Activated naive CD4-positive, alpha-beta T cell treated with anti-CD3 and anti-CD28 coated beads, Interleukin-2, amount 50 U/mL, for 72 hours (primary cell): ENCODE data around the gene CCL27. TPM values are rescaled to one million over a fixed set of nuclear protein-coding genes. Genes with fewer than 3 reads are reported as not detected.

Experiments
- ATAC-seq, 2 donors: fragments of 150-1000 bp; cut with Tn5 transposase; 2 replicates each; pipeline ENCODE4 v1.10.0; 2021; ENCODE audit warnings: mild to moderate bottlenecking in 2 of 2, moderate library complexity in 2 of 2
- DNase-seq, 2 donors: peaks; one replicate each; pipeline ENCODE4 v3.0.0; 2021 to 2022; ENCODE audit warnings: low spot score in 2 of 2
- H3K27ac Mint-ChIP-seq, 2 donors: one replicate each; pipeline ENCODE4 v1.8.0; 2022; ENCODE audit warnings: mild to moderate bottlenecking in 2 of 2, mixed read lengths in 2 of 2
- H3K36me3 Mint-ChIP-seq, 2 donors: one replicate each; pipeline ENCODE4 v1.8.0; 2022; ENCODE audit warnings: mixed read lengths in 2 of 2
- H3K9me3 Mint-ChIP-seq, 2 donors: one replicate each; pipeline ENCODE4 v1.8.0; 2022; ENCODE audit warnings: mixed read lengths in 2 of 2
- total RNA-seq, 2 donors: library from RNA; stranded (reverse); gene quantifications; one replicate each; pipeline ENCODE4 v1.2.3, GENCODE V29; 2022

The CCL27 gene, protein sequence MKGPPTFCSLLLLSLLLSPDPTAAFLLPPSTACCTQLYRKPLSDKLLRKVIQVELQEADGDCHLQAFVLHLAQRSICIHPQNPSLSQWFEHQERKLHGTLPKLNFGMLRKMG
- total RNA-seq, result under 1 TPM in 1 of 2 donors, not detected in 1; 0.64 TPM

DNA sequence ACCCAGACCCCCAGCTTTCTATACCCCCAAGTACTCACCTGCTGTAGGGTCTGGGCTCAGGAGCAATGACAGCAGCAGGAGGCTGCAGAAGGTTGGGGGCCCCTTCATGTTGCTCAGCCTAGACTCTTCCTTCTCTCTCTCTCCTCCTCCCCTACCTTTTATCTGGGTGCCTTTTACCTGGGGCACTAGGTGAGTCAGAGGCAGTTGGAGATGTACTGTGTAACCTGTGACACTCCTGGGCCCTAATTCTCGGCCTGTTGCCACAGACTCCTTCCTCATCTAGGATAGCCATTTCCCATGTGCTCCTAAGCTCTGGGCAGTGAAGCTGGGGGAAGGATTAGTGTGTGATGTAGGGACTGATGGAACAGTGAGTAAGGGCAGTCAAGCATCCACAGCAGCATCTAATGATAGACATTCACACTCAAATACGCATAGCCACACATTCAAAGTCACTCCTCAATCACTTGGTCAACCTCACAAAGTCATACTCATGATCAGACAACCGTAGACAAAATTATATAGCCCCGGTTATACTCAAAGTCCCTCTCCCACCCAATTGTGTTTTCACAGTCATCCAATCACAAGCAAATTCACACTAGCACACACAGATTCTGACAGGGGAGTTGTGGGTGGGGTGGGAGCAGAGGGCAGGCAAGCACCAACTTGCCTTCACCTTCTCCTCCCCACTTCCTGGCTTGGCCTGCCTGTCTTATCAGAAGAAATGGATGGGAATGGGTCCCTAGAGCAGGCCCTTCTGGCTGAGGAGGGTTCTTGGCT is at the start of gene CCL27:
Gene CCL27 (minus strand): TSS at position 132 of the 777 bp plus-strand sequence. CDS start 24 bp downstream, at position 108.
- ATAC-seq (no peak), DNase-seq (no peak)
- no peaks in the 10 kb centered on the region for H3K9me3 Mint-ChIP-seq
- H3K36me3 Mint-ChIP-seq, result peaks cover 0 to 6% of the 10 kb centered on the region in 2 donors
- peak within 1 kb of the TSS; percentile 0 to 81 for H3K27ac Mint-ChIP-seq

DNA sequence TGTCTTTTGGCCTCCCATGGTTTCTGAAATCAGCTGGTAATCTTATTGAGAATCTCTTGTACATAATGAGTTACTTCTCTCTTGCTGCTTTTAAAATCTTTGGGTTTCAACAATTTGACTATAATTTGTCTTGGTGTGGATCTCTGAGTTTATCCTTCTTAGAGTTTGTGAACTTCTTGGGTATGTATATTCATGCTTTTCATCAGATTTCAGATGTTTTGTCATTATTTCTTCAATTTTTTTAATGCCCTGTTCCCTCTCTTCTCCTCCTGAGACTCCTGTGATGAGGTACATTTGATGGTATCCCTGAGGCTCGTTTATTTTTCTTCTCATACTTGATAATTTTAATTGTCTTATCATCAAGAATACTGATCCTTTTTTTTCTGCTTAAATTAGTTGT is 49.7 kb upstream of the CCL27 start:
- Mint-ChIP-seq H3K36me3 (no peaks in the 10 kb centered on the region), H3K27ac (no peak overlapping the region), H3K9me3 (no peaks in the 10 kb centered on the region)
- ATAC-seq (no peak), DNase-seq (no peak)

DNA sequence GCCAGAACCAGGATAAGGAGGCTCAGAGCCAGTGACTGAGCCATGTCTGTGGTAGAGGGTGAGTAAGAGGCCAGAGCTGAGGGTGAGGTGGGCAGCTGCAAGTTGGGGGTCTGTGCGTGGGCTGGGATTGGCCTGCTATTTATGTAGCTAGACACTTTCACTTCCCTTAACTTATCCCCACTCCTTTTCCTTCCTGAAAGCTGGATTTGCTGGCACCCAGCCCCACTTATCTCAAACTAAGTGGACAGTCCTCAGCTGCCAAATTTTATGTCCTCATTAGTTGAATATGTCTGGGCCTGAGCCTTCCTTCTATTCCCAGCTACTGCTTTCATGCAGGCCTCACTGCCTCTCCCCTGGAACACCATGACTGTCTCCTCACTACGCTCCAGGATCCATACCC is 47.6 kb upstream of the CCL27 start, which contains the start of gene CCL21:
Gene CCL21 (minus strand): TSS at position 114 of the 400 bp plus-strand sequence. CDS start 70 bp downstream, at position 44.
- DNase-seq (no peak), ATAC-seq (no peak)
- Mint-ChIP-seq H3K9me3 (no peaks in the 10 kb centered on the region), H3K27ac (no peak within 1 kb of the TSS), H3K36me3 (no peaks in the 10 kb centered on the region)

DNA sequence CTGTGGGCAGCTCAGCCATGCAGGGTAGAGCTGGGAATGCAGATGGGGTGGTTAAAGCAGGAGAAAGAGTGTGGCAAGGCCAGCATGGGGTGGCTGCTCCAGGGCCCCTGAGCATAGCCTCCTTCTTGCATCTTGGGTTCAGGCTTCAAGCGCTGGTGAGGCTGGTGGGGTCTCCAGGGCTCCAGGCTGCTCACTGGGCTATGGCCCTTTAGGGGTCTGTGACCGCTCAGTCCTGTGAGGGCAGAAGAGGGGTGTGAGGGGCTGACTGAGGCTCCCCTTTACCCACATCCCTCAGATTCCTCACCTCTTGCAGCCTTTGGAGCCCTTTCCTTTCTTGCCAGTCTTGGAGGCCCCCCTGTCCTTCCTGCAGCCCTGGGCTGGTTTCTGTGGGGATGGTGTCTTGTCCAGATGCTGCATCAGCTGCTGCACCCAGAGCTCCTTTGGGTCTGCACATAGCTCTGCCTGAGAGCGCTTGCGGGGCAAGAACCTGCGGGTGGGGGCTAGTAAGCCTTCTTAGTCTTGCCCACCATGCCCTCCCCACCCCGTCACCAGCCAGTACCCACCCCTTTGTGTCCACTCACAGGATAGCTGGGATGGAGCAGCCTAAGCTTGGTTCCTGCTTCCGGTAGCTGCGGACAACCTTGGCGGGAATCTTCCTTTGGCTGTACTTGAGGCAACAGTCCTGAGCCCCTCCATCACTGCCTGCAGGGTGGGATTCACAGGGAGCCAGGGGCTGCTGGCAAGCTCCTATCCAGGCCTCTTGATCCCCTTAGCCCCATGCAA is 46.9 kb upstream of the CCL27 start:
- Mint-ChIP-seq H3K36me3 (no peaks in the 10 kb centered on the region), H3K27ac (no peak overlapping the region), H3K9me3 (no peaks in the 10 kb centered on the region)
- DNase-seq (no peak), ATAC-seq (no peak)

DNA sequence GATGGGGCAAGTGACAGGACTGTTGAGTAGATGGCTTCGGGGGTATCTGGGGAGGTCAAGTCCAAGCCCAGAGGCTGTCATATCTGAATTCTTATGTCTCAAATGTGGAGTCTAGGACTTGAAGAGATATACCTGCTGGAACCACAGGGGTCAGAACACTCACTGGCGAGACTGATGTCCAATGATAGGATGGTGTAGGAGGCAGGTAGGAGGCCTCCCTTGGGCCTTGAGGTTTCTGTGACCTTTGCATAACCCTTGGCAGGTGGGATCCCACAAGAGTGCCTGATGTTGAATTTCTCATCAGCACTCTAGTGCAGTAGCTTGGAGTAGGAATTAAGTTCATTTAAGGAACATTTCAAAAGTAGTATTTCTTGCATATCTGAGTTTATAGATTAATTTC is 44.7 kb upstream of the CCL27 start:
- Mint-ChIP-seq H3K9me3 (no peaks in the 10 kb centered on the region), H3K36me3 (no peaks in the 10 kb centered on the region), H3K27ac (no peak overlapping the region)
- ATAC-seq, result no peak
- no peak for DNase-seq

DNA sequence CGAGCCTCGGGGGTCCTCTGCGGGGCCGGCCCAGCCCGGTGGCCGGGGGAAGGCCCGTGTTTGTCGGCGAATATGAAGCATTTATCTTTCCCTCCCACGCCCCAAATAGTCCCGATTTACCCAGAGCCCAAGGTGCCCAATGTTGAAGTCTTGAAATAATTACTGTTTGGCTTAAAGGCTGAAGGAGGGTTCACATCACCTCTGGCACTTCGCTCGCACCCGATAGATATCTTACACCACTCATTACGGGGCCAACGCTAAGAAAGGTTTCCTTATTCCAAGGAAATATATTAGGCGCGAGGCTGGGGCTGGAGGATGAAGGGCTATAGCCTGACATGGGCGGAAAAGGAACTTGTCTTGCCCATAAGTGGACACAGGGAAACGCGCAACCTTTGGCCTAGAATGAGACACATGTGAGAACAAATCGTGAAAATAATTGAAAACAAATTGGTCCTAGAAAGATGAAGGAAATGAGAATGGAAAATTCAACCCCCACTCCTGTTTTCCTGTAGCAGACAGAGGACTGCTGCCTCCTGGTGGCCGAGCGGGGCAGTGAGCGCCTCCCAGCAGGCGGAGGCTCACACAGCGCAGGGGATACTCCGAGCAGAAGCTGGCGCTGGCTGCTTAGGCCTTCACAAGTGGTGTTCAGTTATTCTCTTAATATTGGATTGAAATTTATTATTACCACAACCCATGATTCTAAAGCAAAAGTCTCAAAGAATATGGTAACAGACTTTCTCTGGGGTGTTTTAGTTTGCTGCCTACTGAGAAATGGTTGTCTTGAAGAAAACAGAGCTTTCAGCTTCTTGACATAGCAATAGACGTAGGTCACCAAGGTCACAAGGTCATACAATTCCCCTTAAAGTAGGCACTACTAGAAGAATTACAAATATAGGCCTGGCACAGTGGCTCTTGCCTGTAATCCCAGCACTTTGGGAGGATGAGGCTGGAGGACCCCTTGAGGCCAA is 39.6 kb upstream of the CCL27 start:
- ATAC-seq (peak; percentile 76 to 79), DNase-seq (peak; percentile 80 to 86)
- peak overlapping the region in 1 of 2 donors; percentile 16 for H3K27ac Mint-ChIP-seq
- H3K9me3 Mint-ChIP-seq, result no peaks in the 10 kb centered on the region
- no peaks in the 10 kb centered on the region for H3K36me3 Mint-ChIP-seq

DNA sequence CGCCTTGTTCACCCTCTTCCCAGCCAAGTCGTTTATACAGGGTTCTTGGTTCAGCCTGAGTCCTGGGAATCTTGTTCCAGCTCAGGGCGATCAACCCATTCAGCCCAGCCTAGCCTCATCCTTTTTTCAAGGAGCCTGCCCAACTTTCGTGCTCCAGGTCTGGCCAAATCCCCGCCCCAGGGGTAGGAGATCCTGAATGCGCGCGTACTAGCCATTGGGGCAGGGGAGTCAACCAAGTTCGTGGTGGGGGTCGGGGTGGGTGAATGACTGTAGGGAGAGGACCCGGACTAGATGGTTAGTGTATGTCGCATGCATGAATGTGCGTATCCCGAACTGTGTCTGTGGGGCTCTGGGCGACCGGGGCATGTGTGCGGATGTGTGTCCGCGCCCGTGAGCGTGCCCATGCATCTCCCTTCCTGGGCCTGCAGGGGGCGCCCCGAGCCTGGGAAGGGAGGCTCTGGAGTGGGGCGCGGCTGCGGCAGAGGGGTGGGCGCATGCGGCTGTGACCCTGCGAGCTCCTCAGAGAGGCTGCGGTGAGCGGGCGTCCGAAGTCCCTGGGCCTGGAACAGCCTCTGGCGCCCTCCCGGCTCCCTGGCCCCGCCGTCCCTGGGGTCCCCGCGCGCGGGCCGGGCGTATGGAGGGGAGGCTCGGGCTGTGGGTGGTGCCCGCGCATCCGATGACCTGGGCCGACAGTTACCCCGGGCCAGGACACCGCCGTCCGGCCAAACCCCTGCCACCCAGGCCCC is 38.7 kb upstream of the CCL27 start:
- peak; percentile 89 to 90 for ATAC-seq

DNA sequence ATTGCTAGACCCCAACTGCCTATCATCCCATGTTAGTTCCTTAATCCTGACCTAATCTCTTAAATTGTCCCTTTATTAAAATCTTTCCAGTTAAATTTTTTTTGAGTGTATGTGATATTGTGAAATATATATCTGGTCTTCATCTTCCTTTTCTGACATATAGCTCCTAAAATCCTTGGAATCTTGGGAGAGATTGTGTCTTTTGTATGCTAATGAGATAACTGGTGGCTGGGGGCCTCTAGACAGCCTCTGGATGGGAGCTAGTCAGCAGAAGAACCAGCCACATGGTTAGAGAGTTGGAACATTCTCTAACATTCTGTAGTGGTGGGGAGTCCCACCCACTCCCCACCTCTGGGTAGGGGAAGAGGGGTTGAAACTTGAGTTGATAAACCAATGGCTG is 32.4 kb upstream of the CCL27 start:
- ATAC-seq, result no peak
- no peaks in the 10 kb centered on the region for H3K36me3 Mint-ChIP-seq
- H3K9me3 Mint-ChIP-seq, result no peaks in the 10 kb centered on the region
- no peak for DNase-seq
- no peak overlapping the region for H3K27ac Mint-ChIP-seq

More for the DNA sequence above, 38.7 kb upstream of the CCL27 start:
- DNase-seq, result peak; percentile 76 to 93
- no peak overlapping the region for H3K27ac Mint-ChIP-seq
- no peaks in the 10 kb centered on the region for H3K36me3 Mint-ChIP-seq
- no peaks in the 10 kb centered on the region for H3K9me3 Mint-ChIP-seq

DNA sequence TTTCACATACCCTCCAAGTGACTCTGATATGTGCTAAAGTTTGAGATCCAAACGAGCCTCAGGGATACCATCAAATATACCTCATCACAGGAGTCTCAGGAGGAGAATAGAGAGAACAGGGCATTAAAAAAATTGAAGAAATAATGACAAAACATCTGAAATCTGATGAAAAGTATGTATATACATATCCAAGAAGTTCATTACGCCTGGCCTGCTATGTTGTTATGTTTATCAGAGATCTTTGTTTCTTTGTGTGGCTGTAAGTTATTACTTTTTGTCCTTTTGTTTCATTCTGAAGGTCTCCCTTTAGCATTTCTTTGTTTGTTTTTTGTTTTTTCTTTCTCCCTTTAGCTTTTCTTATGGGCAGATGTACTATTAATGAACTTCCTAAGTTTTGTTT is 31.1 kb upstream of the CCL27 start:
- DNase-seq (no peak), ATAC-seq (no peak)
- Mint-ChIP-seq H3K36me3 (no peaks in the 10 kb centered on the region), H3K27ac (no peak overlapping the region), H3K9me3 (no peaks in the 10 kb centered on the region)

DNA sequence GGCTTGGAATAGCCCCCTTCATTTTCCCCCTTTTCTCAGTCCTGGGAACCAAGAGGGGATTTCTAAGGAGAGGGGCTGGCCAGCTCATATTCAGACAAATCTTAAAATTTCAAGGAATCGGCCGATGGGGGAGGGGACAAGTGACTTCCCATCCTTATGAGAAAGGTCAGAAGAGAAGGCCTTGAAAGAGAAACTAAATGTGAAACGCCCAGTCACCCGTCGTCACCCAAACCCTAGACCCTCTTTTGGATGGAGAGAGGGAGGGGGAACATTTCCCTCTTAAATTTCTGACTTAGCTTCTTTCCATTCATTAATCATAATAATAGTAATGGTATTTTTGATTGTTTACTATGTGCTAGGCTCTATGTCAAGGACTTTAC is 29.5 kb upstream of the CCL27 start:
- Mint-ChIP-seq H3K9me3 (no peaks in the 10 kb centered on the region), H3K27ac (no peak overlapping the region), H3K36me3 (no peaks in the 10 kb centered on the region)
- no peak for ATAC-seq
- DNase-seq, result no peak

DNA sequence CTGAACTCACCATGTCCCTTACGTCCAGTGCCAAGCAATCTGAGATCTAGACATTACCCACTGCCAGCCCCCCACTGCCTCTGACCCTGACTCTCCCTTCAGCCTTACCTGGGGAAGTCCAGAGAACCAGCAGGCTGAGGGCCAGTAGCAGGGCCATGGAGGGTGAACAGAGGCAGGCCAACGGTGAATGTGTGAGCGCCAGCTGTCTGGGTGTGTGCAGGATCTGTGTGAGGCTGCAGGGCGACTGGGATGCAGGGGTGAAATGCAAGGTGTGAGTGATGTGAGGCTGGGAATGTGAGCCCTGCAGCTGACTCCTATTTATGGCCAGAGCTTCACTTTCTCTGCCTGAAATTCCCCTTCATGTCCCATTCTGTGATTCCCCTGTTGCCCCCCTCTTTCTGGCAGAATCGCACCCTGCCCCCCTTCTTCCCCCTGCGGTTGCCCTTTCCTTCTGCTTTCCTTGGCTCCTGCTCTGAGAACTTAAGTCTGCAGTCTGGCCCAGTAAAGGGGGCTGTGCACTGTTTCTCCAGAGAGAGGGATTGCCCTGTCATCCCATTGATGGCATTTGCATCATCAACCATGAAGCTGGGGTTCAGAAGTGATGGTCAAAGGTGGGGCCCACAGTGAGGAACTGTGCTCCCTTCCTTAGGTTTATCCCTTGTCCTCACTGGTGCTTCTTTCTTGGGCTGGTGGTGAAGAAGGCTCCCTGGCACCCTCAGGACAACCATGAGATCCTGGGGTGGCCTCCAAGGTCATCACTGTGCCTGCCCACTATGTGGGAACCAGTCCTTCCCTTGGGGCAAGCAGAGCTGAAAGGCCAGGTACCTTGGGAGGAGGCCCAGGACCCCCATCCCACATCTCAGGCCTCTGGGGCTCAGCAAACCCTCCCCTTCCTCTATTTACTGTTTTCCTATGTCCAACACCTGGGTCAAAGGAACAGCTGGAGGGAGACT is 28.8 kb upstream of the CCL27 start, which contains the start of gene CCL19:
Gene CCL19 (minus strand): TSS at position 294 of the 953 bp plus-strand sequence. CDS start 137 bp downstream, at position 157.
- ATAC-seq, result no peak
- Mint-ChIP-seq H3K36me3 (no peaks in the 10 kb centered on the region), H3K27ac (no peak within 1 kb of the TSS), H3K9me3 (no peaks in the 10 kb centered on the region)
- no peak for DNase-seq

DNA sequence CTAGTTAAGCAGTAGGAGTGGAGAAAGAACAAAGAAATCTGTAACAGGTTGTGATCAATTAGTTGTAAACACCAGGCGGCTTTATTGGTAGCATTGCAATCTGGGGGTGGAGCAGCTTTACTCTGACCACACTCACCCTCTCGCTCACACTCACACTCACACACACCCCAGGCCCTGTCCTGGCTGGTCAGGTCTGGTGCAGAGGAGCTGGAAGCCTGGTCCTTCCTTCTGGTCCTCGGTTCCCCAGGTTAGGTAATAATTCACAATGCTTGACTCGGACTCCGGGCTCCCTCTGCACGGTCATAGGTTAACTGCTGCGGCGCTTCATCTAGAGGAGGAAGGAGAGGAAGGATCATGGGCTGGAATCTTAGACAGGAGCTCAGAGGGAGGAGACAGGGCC is 27.1 kb upstream of the CCL27 start:
- ATAC-seq, result no peak
- no peaks in the 10 kb centered on the region for H3K9me3 Mint-ChIP-seq
- DNase-seq, result no peak
- H3K36me3 Mint-ChIP-seq, result no peaks in the 10 kb centered on the region
- H3K27ac Mint-ChIP-seq, result no peak overlapping the region

DNA sequence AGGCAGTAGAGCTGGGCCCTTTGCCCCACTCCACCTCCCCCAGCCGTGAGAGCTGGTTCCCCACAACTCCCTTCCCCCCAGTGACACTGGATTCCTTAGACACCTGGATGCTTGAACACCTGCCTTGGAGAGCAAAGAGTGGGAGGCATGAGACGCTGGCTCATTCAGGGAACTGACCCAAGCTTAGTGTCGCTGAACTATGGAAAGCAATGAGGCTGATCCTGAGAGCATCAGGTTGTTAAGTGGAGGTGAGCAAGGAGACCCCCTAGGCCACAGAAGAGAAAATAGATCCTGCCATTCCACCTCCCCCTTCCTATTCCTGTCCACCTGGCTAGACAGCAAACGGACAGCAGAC is 26.6 kb upstream of the CCL27 start:
- no peak overlapping the region for H3K27ac Mint-ChIP-seq
- no peak for DNase-seq
- ATAC-seq, result no peak
- no peaks in the 10 kb centered on the region for H3K36me3 Mint-ChIP-seq
- no peaks in the 10 kb centered on the region for H3K9me3 Mint-ChIP-seq

DNA sequence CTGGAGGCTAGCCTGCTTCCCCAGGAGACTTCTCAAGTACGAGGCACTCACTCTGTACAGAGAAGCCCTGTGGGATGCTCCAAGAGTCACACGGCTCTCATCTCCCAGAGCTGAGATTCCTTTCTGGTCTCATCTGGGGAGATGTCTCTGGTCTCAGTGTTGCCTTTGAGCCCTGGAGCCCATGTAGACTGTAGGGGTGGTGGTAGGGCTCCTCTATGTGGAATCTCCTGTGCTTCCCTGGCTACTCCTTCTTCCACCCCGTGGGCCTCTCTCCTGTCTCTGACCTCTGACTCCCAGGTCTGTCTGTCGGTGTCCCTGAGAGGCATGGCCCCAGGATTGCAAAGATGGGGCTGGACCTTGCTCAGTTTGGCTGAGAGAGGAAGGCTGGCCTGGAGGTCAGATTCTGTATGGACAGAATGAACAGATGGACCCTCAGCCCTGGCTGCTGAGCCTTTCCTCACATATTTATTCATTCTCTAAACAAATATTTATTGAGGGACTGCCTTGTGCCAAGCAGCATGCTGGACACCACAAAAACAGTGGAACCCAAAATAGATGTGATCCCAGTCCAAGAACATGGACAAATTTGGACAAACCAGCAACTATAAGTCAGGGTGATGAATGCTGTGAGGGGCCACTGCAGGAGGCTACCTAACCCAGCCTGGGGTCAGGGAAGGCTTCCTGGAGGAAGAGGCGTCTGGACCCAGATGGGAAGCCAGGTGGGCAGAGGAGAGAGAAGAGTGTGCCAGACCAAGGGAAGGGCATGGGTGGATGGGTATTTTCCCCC is 26.1 kb upstream of the CCL27 start:
- no peak for DNase-seq
- ATAC-seq, result no peak
- H3K36me3 Mint-ChIP-seq, result no peaks in the 10 kb centered on the region
- H3K9me3 Mint-ChIP-seq, result no peaks in the 10 kb centered on the region
- peak overlapping the region in 1 of 2 donors; percentile 62 for H3K27ac Mint-ChIP-seq
